Stimulated activated CD8-positive, alpha-beta memory T cell treated with anti-CD3 and anti-CD28 coated beads, Interleukin-15, amount 100 ng/mL, for 48 hours (primary cell): ENCODE results near the gene HPSE2.
"Not testable (repeated sequence)": the region's sequence is repeated elsewhere in the genome, so short reads cannot be mapped to it uniquely, and the experiment has no call there.

Experiments used
- DNase-seq, 2 donors: peaks; one replicate each; pipeline ENCODE4 v3.0.0-alpha.2; 2020; ENCODE audit warnings: low read depth in 2 of 2

HPSE2 gene

DNA sequence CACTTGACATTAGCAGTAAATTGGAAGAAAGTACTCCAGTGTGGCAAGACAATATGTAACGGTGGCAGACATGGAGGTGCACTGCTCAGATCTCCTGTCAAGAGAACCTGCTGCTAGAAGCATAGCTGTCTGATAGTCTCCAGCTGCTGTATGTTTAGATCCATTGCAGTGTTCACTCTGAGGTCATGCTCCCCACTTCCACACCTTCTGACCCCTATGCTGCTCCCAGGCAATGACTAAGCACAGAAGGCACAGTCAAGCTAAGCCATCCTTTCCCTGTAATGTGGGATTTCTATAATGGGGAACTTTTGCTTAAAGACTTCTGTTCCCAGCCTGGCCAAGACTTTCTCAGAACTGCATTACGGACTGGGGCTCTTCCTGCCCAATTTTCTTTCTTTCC lies 315.8 kb downstream of the HPSE2 start:
- no peak for DNase-seq

- DNase-seq = no peak
Measured at GRCh38 chr10:98917828-98918227, 317.8 kb downstream of the HPSE2 start.

GRCh38 chr10:98916526-98917125 lies 319.0 kb downstream of the HPSE2 start:
- no peak for DNase-seq

GRCh38 chr10:98915911-98916310 lies 319.7 kb downstream of the HPSE2 start:
- DNase-seq = no peak

GRCh38 chr10:98910546-98910945 lies 325.1 kb downstream of the HPSE2 start:
- no peak for DNase-seq

DNA sequence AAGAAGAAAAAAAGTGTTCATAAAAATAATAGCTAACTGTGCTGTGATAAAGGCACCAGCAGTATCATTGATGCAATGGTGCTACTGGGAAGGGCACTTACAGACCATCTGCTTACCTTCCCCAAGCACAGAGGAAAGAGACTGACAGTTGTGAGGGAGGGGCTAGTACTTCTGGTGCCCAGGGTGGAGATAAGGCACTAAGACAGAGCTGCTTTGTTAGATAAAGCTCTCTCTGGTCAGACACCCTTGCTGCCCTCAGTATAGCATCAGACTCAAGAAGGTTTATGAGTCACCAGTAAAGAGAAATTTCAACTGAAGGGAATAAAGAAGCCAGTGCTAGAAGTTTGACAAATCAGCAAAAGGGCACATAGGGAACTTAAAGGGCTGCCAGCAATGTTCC lies 325.6 kb downstream of the HPSE2 start:
- DNase-seq = no peak

DNA sequence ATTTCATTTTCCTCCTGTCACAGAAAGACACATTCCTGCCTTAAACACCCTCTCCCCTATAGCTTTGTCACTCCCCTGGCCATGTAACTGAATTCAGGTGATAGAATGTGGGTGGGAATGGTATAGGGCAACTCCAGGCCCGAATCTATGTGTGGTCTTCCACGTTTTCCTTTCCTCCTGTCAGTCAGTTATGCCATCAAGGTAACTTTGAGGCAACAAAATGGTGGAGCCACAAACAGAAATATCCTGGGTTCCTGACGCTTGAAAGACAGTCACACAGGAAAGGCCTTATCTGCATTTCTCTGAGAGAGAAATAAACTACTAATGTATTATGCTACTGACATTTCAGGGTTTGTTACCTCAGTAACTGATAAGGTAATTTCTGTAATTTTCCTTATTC lies 326.8 kb downstream of the HPSE2 start:
- no peak for DNase-seq

DNA sequence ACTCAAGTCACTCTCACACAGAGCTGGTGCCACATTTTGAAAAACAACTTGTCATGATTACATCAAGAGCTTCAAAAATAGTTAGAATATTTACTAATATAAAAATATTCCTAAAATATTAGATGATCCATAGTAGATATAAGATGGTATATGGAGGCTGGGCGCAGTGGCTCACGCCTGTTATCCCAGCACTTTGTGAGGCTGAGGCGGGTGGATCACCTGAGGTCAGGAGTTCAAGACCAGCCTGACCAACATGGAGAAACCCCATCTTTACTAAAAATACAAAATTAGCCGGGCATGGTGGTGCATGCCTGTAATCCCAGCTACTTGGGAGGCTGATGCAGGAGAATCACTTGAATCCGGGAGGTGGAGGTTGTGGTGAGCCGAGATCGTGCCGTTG lies 327.4 kb downstream of the HPSE2 start:
- not testable (repeated sequence) for DNase-seq

DNA sequence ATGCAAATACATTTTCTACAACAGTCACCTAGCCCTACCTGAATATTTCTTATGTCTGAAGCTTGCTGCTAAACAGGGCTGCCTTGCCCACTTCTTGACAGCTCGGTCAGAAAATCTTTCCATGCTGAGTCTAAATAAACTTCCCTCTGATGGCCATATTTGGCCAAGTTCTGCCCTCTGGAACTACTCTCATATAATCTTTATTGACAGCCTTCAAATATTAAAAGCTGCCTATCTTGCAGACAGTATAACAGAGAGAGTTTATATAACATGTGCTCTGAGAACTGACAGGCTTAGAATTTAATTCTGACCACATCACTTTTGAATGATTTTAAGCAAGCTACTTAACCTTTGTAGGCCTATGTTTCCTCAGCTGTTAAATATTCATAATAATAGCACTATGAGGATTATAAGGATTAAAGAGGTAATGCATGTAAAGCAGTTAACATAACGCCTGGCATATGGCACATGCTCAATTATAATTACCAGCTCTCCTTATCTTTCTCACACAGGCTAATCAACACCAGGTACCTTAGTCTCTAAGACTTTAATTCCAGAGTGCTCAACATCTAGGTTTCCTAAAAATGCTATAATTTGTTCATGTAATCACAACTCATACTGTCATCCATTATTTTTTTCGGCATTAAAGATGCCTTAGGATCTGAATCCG lies 334.1 kb downstream of the HPSE2 start:
- DNase-seq = no peak

GRCh38 chr10:98899018-98899417 lies 336.6 kb downstream of the HPSE2 start:
- DNase-seq = no peak

DNA sequence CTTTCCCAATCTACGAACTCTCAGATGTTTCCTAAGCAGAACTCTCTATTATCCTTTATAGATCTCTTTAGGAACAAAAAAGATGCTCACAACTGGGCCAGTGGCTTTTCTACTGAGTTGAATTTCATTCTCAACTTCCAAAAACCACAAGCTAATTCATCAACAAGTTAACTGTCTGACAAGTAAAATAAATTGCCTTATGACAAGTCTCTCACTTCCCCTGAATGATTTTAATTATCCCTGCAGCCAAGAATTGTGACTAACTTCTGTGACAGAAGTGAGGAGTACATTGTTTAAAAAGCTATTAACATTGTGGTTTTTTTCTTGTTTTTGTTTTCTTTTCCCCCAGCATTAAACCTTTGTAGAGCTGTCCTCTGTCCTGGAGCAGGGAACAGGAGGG lies 343.1 kb downstream of the HPSE2 start:
- no peak for DNase-seq

DNA sequence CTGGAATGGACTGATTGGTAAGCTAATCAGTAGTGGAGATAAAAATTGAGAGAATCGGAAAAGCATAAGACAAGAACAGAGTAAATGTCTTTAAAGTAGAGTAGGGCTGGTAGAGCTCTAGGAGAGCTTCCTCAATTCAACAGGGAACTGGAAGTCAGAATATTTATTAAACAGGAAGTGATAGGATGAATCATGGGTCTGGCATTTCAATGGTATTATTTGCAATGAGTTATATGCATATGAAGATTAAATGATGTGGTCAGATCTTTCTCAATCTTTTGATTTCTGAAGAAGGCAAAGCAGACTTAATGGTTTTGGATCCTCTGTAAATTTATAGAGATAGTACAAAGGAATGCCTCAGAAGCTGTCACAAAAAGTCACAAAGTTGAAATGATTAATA lies 349.0 kb downstream of the HPSE2 start:
- DNase-seq = no peak

DNA sequence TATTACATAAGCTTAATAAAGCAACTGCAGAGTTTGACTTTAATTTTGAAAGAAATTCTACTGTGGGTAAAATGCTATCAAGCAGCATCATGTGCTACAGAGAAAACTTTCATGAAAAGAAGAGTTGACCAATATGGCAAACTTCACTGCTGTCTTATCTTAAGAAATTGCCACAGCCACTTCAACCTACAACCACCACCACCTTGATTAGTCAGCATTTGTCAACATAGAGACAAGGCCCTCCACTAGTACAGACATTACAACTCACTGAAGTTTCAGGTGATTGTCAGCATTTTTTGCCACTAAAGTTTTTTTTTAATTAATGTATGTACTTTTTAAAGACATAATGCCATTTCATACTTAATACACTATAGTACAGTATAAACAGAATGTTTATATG lies 350.3 kb downstream of the HPSE2 start:
- DNase-seq = no peak

GRCh38 chr10:98881789-98882188 lies 353.9 kb downstream of the HPSE2 start:
- no peak for DNase-seq

DNA sequence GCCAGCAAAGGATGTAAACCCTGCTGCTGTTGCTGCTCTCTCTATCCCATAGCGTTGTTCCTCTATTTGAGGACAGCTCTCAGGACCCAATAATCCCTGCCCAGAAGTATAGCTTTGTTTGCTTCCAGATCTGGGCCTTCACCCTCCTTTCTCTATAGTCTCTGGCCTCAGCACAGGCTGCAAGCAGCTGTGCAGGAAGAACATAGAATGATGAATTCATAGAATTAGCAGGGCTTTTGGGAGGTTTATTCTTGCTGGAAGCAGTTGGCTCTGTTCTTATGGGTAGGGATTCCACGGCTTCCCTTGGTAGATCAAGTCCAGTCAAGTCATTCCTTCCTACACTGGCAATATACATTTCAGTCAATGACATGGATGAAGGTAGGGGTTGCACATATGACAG lies 354.7 kb downstream of the HPSE2 start:
- no peak for DNase-seq

DNA sequence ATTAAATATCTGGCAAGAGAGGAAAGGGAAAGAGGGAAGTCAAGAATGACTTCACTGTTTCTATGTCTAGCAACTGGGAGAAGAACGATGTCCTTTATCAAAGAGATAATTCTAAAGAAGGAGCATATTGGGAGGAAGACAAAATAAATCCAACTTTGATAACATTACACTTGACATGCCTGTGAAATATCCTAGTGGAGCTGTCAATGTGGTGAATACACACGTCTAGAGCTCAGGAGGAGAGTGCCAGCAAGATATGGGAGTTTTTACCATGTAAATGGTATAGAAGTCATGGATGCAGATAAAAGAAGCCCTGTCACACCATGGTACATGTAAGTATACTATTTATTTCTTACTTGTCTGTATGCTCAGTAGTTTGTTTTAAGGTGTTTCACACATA lies 356.7 kb downstream of the HPSE2 start:
- no peak for DNase-seq

DNA sequence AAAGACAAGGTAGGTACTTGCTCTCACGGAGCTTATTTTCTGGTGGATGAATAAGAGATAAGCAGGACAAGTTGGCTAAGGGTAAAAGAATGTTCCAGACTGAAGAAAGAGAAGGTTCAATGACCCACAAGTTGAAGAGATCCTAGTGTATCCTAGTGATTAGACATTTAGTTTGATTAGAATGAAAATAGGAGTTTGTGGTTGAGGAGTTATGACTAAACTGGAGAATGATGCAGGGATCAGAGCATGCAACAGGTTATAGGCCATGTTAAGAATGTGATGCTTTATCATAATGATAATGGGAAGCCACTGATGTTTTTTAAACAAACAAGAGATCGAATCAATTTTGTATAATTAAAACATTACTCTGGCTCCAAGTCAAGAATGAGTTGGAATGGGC lies 357.2 kb downstream of the HPSE2 start:
- DNase-seq = no peak

DNA sequence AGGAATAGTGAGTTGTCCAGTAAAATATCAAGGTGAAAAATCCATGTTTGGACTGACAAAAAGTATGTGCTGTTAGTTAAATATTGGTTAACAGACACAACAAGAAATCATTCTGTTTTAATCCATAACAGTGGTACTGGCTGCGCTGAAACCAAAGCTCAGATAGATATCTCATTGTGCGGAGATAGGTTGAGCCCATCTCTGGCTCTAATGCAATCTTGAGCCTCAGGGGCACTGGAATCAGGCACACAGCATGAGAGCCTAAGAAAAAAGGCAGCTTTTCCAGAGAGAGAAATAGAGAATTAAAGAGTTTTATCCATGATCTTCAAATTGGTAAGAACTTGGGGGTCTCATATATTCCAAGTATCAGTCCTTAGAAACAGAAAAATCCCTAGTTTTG lies 373.7 kb downstream of the HPSE2 start:
- no peak for DNase-seq

- no peak for DNase-seq
Measured at GRCh38 chr10:98858525-98858924, 377.1 kb downstream of the HPSE2 start.

GRCh38 chr10:98855403-98856189 lies 380.1 kb downstream of the HPSE2 start:
- no peak for DNase-seq

- DNase-seq = no peak
Measured at GRCh38 chr10:98852686-98853085, 383.0 kb downstream of the HPSE2 start.

GRCh38 chr10:98848361-98848760 lies 387.3 kb downstream of the HPSE2 start:
- no peak for DNase-seq

DNA sequence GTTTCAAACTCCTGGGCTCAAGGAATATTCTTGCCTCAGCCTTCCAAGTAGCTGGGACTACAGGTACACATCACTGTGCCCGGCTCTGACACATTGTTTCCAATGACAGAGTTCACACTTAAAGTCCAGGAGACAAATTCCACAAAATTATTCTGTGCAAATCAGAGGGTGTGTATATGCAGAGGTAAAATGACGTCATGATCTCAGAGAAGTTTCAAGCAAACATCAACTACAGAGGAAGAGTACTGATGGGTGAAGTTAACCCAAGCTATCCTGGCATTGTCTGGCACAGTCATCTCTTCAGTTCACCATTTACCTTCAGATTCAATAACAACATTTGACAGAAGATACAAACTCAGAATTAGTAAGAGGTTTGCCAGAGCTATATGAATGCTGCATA lies 388.9 kb downstream of the HPSE2 start:
- no peak for DNase-seq
